ENCODE measurements around the gene SKAP1.

DNA sequence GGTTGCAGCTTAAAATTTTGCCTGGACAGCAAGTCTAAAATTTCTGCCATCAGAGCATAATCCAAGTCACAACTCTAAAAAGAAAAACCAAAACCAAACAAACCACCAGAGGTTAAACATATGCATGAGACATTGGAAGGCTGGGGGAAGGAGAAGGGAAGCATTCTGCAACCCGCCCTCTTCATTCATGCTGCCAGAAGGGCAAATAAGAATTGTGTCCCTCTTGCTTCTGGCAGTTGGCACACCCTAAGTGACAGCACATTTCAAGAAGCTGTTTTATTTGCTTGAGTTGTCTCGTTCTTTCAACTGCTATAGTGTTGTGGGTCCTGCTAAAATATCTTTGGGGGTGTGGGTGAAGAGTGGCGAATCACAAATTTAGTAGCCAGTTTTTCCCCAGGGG lies 99.6 kb downstream of the SKAP1 start:
- TF ChIP-seq, protein P1, sequence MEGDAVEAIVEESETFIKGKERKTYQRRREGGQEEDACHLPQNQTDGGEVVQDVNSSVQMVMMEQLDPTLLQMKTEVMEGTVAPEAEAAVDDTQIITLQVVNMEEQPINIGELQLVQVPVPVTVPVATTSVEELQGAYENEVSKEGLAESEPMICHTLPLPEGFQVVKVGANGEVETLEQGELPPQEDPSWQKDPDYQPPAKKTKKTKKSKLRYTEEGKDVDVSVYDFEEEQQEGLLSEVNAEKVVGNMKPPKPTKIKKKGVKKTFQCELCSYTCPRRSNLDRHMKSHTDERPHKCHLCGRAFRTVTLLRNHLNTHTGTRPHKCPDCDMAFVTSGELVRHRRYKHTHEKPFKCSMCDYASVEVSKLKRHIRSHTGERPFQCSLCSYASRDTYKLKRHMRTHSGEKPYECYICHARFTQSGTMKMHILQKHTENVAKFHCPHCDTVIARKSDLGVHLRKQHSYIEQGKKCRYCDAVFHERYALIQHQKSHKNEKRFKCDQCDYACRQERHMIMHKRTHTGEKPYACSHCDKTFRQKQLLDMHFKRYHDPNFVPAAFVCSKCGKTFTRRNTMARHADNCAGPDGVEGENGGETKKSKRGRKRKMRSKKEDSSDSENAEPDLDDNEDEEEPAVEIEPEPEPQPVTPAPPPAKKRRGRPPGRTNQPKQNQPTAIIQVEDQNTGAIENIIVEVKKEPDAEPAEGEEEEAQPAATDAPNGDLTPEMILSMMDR (conservative IDR thresholded peaks at IDR 0.05; ENCODE audit: low read length), result no peak
- no peak for TF ChIP-seq EZH2phosphoT487 (IDR thresholded peaks at IDR 0.05; ENCODE audit: borderline replicate concordance, low read depth, low read length)

Measured in OCI-LY7 (cell line).